ENCODE measurements around the gene DCDC2.
"Not testable (repeated sequence)": the region's sequence is repeated elsewhere in the genome, so short reads cannot be mapped to it uniquely, and the experiment has no call there.

The DCDC2 gene

GRCh38 chr6:24283043-24283985, 74.5 kb downstream of the DCDC2 start:
- H3K4me3 ChIP-seq (replicated peaks; ENCODE audit: low read depth, low read length): no peak overlapping the region
- peak; percentile 71 for TF ChIP-seq CTCF (IDR thresholded peaks at IDR 0.05; ENCODE audit: low read depth, low read length, missing control alignments)
- peak; percentile 40 for DNase-seq (ENCODE audit: extremely low read depth, low read depth)

GRCh38 chr6:24274441-24275083, 83.3 kb downstream of the DCDC2 start:
- TF ChIP-seq CTCF (IDR thresholded peaks at IDR 0.05; ENCODE audit: low read depth, low read length, missing control alignments): peak; percentile 26
- H3K4me3 ChIP-seq (replicated peaks; ENCODE audit: low read depth, low read length): no peak overlapping the region
- no peak for DNase-seq (ENCODE audit: extremely low read depth, low read depth)

GRCh38 chr6:24273096-24273870, 84.6 kb downstream of the DCDC2 start:
- H3K4me3 ChIP-seq (replicated peaks; ENCODE audit: low read depth, low read length): no peak overlapping the region
- TF ChIP-seq CTCF (IDR thresholded peaks at IDR 0.05; ENCODE audit: low read depth, low read length, missing control alignments): no peak
- DNase-seq (ENCODE audit: extremely low read depth, low read depth): peak; percentile 21

- no peak overlapping the region for H3K4me3 ChIP-seq (replicated peaks; ENCODE audit: low read depth, low read length)
- no peak for TF ChIP-seq CTCF (IDR thresholded peaks at IDR 0.05; ENCODE audit: low read depth, low read length, missing control alignments)
- no peak for DNase-seq (ENCODE audit: extremely low read depth, low read depth)
Measured at GRCh38 chr6:24272553-24272952, 85.3 kb downstream of the DCDC2 start.

- no peak for DNase-seq (ENCODE audit: extremely low read depth, low read depth)
- no peak overlapping the region for H3K4me3 ChIP-seq (replicated peaks; ENCODE audit: low read depth, low read length)
- no peak for TF ChIP-seq CTCF (IDR thresholded peaks at IDR 0.05; ENCODE audit: low read depth, low read length, missing control alignments)
Measured at GRCh38 chr6:24272148-24272547, 85.7 kb downstream of the DCDC2 start.

GRCh38 chr6:24270011-24270410, 87.8 kb downstream of the DCDC2 start:
- no peak for DNase-seq (ENCODE audit: extremely low read depth, low read depth)
- H3K4me3 ChIP-seq (replicated peaks; ENCODE audit: low read depth, low read length): no peak overlapping the region
- no peak for TF ChIP-seq CTCF (IDR thresholded peaks at IDR 0.05; ENCODE audit: low read depth, low read length, missing control alignments)

- not testable (repeated sequence) for DNase-seq (ENCODE audit: extremely low read depth, low read depth); H3K4me3 ChIP-seq (replicated peaks; ENCODE audit: low read depth, low read length)
Measured at GRCh38 chr6:24258214-24258613, 99.6 kb downstream of the DCDC2 start.
